HUDEP-2 (cell line): ENCODE data around the gene ALDH3B1.
A peak's percentile ranks its signal among the peaks of the same experiment; 100 is the strongest.

Experiments used
- DNase-seq, 76 experiments: peaks; one replicate each; lab custom pipeline; 2025; ENCODE audit not compliant: unreplicated experiment in 76 of 76; lab: John Stamatoyannopoulos, UW

The ALDH3B1 gene

GRCh38 chr11:68027667-68028066 lies 17.5 kb downstream of the ALDH3B1 start:
- no peak for DNase-seq

DNA sequence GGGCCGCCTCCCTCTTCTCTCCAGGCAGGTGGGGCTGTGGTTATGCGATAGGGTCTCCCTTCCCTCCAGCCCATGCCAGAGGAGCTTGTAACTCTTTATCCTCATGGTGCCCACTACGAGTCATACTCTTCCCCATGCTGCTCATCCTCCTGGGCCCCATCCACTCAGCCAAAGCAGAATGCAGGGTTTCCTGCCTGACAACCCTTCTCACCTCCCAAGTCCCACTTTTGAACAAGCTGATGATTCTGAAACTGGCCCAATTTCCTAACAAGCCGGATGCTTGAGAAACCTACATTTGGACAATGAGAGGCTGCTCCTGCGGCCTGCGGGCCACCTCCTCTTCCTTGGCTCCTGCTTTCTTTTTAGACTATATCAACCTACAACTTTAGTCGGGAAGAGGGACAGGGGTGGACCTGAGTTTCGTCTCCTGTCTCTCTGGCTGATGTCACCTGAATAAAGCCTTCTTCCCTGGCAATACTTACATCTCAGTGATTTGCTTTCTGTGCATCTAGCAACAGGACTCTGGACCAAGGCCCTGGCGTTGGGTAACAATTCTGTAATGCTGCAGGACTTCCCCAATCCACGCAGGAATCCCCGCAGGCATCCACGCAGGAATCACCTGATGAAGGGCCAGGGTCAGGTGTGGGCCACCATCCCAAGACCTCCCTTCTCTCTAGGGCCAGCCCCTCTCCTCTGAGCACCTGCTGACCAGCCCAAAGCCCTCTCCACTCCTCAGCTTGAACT lies 18.8 kb downstream of the ALDH3B1 start:
- DNase-seq: no peak

- DNase-seq: peak; percentile 70 to 99 (median 96)
These were observed 20.4 kb downstream of the ALDH3B1 start, which contains the start of gene NDUFS8 for GRCh38 chr11:68030318-68031143. Gene NDUFS8 (plus strand): TSS chr11:68030681. CDS start chr11:68032152, 1,471 bp downstream.

DNA sequence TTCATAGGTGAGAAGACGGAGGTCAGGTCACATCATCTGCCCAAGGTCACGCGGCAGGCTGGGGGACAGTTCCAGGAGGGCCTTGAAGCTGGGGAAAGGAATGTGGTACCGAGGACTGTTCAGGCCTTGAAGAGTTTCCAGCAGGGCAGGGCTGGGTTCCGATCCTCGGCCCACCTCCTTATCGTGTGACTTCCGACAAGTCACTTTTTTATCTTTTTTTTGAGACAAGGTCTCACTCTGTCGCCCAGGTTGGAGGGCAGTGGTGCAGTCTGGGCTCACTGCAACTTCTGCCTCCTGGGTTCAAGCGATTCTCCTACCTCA lies 21.0 kb downstream of the ALDH3B1 start:
- peak in 42 of 76 experiments; percentile 14 to 67 (median 38) for DNase-seq

DNA sequence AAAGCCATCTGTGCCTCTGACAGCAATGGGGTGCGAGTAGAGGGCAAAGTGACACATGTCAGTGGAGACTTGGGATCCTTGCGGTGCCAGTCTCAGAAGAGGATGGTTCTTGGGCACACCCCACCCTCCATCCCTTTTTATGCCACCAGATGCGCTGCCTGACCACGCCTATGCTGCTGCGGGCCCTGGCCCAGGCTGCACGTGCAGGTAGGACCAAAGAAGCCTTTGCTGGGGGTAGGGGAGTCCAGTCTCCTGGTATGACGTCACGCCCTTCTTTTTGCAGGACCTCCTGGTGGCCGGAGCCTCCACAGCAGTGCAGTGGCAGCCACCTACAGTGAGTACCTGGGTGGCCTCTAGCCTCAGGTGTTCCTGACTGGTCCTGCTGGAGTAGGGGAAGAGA lies 21.9 kb downstream of the ALDH3B1 start:
- no peak for DNase-seq

DNA sequence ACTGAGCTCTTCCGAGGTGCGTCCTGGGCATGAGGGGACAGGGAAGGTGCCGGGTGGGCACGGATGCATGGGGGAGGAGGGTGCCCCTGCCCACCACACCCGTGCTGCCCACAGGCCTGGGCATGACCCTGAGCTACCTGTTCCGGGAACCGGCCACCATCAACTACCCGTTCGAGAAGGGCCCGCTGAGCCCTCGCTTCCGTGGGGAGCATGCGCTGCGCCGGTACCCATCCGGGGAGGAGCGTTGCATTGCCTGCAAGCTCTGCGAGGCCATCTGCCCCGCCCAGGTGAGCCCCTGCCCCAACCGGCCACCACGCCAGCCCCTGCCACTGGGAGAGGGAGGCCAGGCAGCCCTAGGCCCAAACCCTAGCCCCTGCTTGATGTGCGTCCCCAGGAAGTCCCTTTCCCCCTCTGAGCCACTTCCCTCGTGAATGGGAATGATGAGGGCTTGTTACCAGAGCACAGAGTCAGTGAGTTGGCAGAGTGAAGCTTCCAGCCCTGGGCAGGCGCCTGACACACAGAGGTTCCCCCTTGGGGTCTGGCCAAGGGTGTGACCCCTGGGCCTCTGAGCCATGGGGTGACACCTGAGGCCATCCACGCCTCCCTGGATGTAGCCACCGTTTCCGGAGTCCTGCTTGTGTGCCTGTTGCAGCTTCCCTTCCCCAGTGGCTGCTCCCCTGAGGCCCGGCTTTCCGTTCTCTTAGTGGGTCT lies 23.0 kb downstream of the ALDH3B1 start:
- DNase-seq: no peak

GRCh38 chr11:68033708-68034045 lies 23.6 kb downstream of the ALDH3B1 start:
- no peak for DNase-seq

- DNase-seq: no peak
These were observed 25.2 kb downstream of the ALDH3B1 start for GRCh38 chr11:68035266-68035876.

- DNase-seq: no peak
These were observed 26.1 kb downstream of the ALDH3B1 start for GRCh38 chr11:68036141-68036716.

DNA sequence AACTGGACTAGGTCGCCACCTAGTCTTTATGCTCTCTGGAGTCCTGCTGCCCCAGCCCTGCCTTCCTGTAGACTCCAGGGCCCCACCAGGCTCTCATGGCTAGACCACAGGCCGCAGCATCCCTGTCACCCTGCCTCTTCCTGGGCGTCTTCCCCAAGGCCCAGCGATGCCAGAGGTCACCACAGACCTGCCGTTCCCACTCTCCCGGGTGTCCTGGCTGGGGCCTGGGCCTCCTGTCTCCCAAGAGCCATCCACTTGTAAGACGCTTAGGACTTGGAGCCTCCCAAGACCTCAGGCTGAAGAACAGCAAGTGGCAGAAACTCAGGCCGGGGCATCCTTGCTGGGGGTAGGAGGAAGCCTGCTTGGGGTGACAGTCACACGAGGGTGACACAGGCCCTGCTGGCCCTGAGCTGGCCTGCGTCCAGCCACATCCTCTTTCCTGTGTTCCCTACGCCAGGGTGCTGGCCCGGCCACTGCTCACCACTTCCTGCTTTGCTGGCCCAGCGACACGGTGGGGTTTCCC lies 26.7 kb downstream of the ALDH3B1 start:
- DNase-seq: no peak

DNA sequence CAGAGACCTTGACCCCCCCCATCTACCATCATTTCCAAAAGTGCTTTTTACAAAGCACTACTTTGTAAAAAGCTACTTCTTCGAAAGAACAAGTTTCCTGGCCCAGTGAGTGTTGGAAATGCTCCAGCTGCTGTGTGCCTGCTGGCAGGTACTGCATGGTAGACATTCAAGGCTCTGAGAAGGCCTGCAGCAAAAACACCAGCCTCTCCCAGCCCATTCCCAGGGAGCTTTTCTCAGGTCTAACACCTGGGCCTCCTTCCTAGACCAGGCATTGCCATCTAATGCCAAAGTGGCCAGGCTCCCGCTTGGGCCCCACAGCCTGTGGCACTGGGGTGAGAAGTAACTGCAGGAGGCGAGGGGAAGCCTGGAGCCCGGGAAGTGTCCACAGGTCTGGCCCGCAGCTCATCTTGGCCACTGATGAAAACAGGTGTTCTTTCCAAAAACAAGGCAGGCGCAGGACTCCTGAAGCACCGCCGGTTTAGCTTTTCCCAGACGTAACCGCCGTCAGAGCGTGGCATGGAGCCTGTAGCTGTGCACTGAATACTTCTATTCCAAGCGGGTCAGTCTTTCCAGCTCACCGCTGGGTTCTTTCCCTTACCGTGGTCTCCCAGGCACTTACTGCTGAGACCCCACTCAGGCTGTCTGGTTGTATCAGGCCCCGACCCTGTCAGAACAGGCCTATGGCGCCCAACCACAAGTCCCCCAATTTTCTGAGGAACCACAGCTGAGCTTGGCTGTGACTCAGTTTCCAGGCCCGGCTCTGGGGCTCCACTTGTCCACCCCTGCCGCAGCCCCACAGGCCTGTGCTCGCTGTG lies 27.5 kb downstream of the ALDH3B1 start:
- DNase-seq: peak in 2 of 76 experiments; percentile 17 to 18

- DNase-seq: no peak
These were observed 28.1 kb downstream of the ALDH3B1 start for GRCh38 chr11:68038226-68038717.

- DNase-seq: peak in 71 of 76 experiments; percentile 11 to 82 (median 61)
These were observed 28.8 kb downstream of the ALDH3B1 start, which contains the start of gene TCIRG1 for GRCh38 chr11:68038718-68039525. Gene TCIRG1 (plus strand): TSS chr11:68039025. CDS start chr11:68041272, 2,247 bp downstream.

GRCh38 chr11:68039526-68040086 lies 29.5 kb downstream of the ALDH3B1 start:
- DNase-seq: peak in 2 of 76 experiments; percentile 9 to 20

DNA sequence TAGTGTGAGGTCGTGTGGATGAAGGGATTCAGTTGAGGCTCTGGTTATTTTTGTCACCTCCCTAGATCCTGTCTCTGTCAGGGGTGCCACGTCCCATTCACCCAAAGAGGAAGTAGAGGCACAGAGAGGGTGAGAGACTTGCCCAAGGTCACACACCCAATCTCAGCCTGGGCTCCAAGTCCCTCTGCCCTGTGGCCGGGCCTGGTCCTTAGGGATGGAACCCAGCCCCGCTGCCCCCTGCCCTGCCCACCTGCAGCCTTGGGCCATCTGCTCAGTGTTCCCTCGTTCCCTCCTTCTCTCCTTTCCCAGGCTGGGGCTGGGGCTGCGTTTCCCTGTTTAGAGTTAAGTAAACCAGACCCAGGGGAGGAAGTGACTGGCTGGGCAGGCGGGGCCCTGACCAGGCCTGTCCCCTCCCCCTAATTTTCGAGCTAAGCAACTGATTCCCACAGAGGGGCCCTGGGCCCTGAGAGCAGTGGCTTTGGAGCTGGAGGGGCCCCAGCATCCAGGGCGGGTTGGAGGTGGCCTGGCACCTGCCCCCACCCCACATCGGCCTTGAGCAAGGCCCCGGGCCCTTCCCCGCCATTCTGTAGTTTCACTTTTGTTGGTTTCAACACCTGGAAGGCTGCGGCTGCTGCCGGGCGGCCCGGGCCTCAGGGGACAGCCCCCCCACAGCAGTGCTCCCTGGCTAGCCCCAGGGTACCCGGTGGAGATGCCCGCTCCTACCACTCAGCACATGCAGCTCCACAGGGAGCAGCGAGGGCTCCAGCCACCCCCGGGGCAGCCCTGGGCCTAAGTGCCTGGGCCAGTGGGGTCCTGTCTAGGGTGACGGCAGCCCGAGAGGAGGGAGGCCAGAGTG lies 30.2 kb downstream of the ALDH3B1 start:
- no peak for DNase-seq

DNA sequence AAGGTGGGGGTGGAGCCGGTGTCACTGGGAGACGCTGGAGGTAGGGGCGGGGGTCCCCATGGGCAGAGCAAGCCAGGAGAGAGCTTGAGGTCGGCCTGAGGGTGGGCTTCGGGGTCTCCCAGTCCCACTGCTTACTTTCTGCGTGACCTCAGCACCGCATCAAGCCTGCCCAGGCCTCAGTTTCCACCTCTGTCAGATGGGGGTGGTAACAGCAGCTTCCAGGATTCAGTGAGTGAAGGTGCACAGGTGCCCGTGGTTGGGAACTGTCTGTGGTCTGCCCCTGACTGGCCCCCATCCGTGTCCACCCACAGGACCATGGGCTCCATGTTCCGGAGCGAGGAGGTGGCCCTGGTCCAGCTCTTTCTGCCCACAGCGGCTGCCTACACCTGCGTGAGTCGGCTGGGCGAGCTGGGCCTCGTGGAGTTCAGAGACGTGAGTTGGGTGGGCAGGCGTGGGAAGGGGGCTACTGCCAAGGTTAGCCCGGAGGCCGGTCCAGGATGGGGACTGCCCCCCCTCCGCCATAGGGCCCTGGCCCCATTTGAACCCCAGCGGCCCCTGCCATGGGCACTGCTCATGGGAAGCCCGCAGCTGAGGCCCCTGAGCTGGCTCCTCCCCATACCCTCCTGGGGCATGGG lies 30.9 kb downstream of the ALDH3B1 start:
- DNase-seq: no peak
